ENCODE measurements around the gene NHLRC1.

NHLRC1 gene

DNA sequence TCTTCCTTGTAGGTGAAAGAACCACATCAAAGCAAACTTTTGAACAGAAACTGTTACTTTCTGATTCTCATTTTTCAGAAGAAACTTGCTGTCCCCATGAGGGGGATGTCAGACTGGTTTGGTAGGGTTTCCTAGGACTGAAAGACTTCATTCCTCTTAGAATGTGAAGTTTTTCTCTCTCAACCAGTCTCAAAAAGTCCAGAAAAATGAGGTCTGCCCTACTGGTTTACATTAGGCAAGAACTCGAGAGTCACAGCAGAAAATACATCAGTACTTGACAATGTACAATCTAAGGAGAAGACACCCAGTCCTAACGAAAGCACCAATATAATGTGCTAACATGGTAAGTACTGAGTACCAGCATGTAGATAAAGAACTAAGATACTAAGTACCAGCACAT, 12.7 kb upstream of the NHLRC1 start:
- no peak for DNase-seq (ENCODE audit: low read depth in 1 of 2, low spot score in 1 of 2)
- H3K27me3 ChIP-seq (ENCODE audit: insufficient read depth, poor library complexity, severe bottlenecking) = no peaks in the 10 kb centered on the region
- H3K27ac ChIP-seq (replicated peaks) = no peak overlapping the region
- TF ChIP-seq, protein P1, sequence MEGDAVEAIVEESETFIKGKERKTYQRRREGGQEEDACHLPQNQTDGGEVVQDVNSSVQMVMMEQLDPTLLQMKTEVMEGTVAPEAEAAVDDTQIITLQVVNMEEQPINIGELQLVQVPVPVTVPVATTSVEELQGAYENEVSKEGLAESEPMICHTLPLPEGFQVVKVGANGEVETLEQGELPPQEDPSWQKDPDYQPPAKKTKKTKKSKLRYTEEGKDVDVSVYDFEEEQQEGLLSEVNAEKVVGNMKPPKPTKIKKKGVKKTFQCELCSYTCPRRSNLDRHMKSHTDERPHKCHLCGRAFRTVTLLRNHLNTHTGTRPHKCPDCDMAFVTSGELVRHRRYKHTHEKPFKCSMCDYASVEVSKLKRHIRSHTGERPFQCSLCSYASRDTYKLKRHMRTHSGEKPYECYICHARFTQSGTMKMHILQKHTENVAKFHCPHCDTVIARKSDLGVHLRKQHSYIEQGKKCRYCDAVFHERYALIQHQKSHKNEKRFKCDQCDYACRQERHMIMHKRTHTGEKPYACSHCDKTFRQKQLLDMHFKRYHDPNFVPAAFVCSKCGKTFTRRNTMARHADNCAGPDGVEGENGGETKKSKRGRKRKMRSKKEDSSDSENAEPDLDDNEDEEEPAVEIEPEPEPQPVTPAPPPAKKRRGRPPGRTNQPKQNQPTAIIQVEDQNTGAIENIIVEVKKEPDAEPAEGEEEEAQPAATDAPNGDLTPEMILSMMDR (IDR thresholded peaks at IDR 0.05; ENCODE audit: insufficient read depth, low read length) = no peak
- TF ChIP-seq POLR2AphosphoS5 (IDR thresholded peaks at IDR 0.05; ENCODE audit: low read depth) (no peak), SPI1 (IDR thresholded peaks at IDR 0.05; ENCODE audit: borderline replicate concordance, low read depth) (no peak)
- no peak overlapping the region for H3K4me3 ChIP-seq (replicated peaks; ENCODE audit: insufficient read depth, low read length)

DNA sequence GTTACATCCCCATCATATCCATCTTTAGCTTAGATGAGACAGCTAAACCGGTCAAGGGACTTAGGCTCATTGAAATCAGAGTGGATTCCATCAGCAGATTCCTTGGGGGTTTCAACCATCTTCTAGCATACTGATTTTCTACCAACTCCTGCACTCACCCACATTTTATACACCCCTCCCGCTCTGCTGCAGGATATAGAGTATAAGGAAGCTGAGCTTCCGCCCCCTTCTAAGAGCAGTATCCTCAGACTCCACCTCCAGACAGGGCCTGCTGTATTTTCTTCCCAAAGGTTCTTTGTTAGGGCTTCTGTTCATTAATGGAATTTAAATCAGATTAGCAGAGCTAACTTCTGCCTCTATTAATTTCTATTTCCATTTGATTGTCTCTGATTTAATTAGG, 9.9 kb upstream of the NHLRC1 start:
- no peak for DNase-seq (ENCODE audit: low read depth in 1 of 2, low spot score in 1 of 2)
- TF ChIP-seq SPI1 (IDR thresholded peaks at IDR 0.05; ENCODE audit: borderline replicate concordance, low read depth) = no peak
- TF ChIP-seq, protein P2, sequence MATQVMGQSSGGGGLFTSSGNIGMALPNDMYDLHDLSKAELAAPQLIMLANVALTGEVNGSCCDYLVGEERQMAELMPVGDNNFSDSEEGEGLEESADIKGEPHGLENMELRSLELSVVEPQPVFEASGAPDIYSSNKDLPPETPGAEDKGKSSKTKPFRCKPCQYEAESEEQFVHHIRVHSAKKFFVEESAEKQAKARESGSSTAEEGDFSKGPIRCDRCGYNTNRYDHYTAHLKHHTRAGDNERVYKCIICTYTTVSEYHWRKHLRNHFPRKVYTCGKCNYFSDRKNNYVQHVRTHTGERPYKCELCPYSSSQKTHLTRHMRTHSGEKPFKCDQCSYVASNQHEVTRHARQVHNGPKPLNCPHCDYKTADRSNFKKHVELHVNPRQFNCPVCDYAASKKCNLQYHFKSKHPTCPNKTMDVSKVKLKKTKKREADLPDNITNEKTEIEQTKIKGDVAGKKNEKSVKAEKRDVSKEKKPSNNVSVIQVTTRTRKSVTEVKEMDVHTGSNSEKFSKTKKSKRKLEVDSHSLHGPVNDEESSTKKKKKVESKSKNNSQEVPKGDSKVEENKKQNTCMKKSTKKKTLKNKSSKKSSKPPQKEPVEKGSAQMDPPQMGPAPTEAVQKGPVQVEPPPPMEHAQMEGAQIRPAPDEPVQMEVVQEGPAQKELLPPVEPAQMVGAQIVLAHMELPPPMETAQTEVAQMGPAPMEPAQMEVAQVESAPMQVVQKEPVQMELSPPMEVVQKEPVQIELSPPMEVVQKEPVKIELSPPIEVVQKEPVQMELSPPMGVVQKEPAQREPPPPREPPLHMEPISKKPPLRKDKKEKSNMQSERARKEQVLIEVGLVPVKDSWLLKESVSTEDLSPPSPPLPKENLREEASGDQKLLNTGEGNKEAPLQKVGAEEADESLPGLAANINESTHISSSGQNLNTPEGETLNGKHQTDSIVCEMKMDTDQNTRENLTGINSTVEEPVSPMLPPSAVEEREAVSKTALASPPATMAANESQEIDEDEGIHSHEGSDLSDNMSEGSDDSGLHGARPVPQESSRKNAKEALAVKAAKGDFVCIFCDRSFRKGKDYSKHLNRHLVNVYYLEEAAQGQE (IDR thresholded peaks at IDR 0.05; ENCODE audit: insufficient replicate concordance, low read depth) = no peak
- no peak for TF ChIP-seq GABPA (IDR thresholded peaks at IDR 0.05; ENCODE audit: low read depth)
- TF ChIP-seq, protein P1 (IDR thresholded peaks at IDR 0.05; ENCODE audit: insufficient read depth, low read length) = no peak
- no peak for TF ChIP-seq POLR2AphosphoS5 (IDR thresholded peaks at IDR 0.05; ENCODE audit: low read depth)
- no peak overlapping the region for H3K4me3 ChIP-seq (replicated peaks; ENCODE audit: insufficient read depth, low read length)

DNA sequence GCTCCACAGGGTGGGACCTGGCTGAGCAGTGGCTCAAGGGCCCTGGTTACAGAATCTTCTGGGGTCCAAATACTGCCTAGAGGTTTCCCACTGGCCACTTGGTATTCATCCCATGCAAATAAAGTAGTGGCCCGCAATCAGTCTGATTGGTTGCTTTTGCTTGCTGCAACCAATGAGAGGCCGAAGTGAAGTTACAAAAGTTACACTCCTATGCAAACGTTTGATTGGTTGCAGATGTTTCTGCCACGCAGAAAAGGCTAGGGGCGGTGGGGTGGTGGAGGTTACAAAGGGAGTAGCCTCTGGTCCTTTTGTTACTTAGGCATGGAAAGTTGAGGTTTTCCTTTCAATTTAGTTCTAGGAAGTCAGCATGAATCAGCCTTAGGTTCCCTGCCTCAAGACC, 3.6 kb upstream of the NHLRC1 start:
- H3K27me3 ChIP-seq (ENCODE audit: insufficient read depth, poor library complexity, severe bottlenecking) = no peaks in the 10 kb centered on the region
- no peak overlapping the region for H3K27ac ChIP-seq (replicated peaks)
- no peak overlapping the region for H3K4me3 ChIP-seq (replicated peaks; ENCODE audit: insufficient read depth, low read length)
- DNase-seq (ENCODE audit: low read depth in 1 of 2, low spot score in 1 of 2) = no peak
- TF ChIP-seq, protein P1 (IDR thresholded peaks at IDR 0.05; ENCODE audit: insufficient read depth, low read length) = no peak
- TF ChIP-seq SPI1 (IDR thresholded peaks at IDR 0.05; ENCODE audit: borderline replicate concordance, low read depth) (no peak), GABPA (IDR thresholded peaks at IDR 0.05; ENCODE audit: low read depth) (no peak), POLR2AphosphoS5 (IDR thresholded peaks at IDR 0.05; ENCODE audit: low read depth) (no peak)
- TF ChIP-seq, protein P2 (IDR thresholded peaks at IDR 0.05; ENCODE audit: insufficient replicate concordance, low read depth) = no peak

More for the DNA sequence above, 9.9 kb upstream of the NHLRC1 start:
- Histone ChIP-seq H3K27me3 (ENCODE audit: insufficient read depth, poor library complexity, severe bottlenecking) (no peaks in the 10 kb centered on the region), H3K27ac (replicated peaks) (no peak overlapping the region)

DNA sequence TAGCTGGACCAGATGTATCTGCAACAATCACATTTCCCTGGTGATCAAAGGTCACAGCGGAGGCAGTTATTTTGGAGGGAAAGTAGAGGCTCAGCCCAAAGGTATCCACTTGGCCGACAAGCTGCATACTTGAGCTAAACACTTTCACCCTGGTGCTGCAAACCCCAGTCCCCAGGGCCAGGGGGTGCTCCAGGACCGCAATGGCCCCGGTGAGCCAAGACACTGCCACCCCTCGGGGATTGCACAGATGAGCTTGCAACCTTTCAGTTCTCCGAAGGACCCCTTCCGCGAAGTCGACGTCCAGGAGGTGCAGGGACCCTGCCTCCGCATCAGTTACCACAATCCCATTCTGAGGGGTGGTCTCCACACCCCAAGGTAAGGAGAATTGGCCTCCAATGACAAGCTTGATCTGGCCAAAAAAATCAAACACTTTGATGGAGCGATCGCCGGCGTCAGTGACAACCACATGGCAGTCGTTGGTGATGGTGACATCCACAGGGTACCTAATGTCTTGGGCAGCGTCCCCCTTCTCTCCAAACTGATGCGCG, 823 bp downstream of the NHLRC1 start:
- DNase-seq (ENCODE audit: low read depth in 1 of 2, low spot score in 1 of 2) = no peak
- H3K27me3 ChIP-seq (ENCODE audit: insufficient read depth, poor library complexity, severe bottlenecking) = no peaks in the 10 kb centered on the region
- H3K4me3 ChIP-seq (replicated peaks; ENCODE audit: insufficient read depth, low read length) = no peak overlapping the region
- no peak overlapping the region for H3K27ac ChIP-seq (replicated peaks)
- TF ChIP-seq, protein P2 (IDR thresholded peaks at IDR 0.05; ENCODE audit: insufficient replicate concordance, low read depth) = no peak

Data from HL-60 (cell line).